Spleen (tissue), 7 donors: Measurements from ENCODE around the gene SIPA1L3.

Experiments used
- POLR2A ChIP-seq, 3 donors: fragments of 450-650 bp; IDR thresholded peaks; one replicate each; pipeline ENCODE4 v1.5.1; 2017; ENCODE audit warnings: antibody characterized with exemption in 3 of 3, mild to moderate bottlenecking in 1 of 3
- POLR2AphosphoS5 ChIP-seq, 3 donors: sonication (generic); formaldehyde crosslinking; IDR thresholded peaks; one replicate each; pipeline ENCODE4 v1.5.1; 2017; ENCODE audit warnings: antibody characterized with exemption in 3 of 3
- TF ChIP-seq, protein P1 (sequence below), 11 experiments: fragments of 200-600 bp in 7 of 11; fragments of 450-650 bp in 4 of 11; sonication (generic) in 4 of 11; IDR thresholded peaks in 8 of 11; conservative IDR thresholded peaks in 3 of 11; 1 replicate in 7 of 11; 2 replicates in 4 of 11; pipeline versions ENCODE4 v1.4.0 to v1.8.0; 2016 to 2021; ENCODE audit warnings: antibody characterized with exemption in 11 of 11, inconsistent platforms in 4 of 11, mild to moderate bottlenecking in 1 of 11
- donor health status: DM: no; HTN: no; CAD: no; lungs with moderate emphysema.
- donor health status: DM: no; HTN: no; CAD: no.
- donor health status: DM: no; HTN: no; CAD: no.

DNA sequence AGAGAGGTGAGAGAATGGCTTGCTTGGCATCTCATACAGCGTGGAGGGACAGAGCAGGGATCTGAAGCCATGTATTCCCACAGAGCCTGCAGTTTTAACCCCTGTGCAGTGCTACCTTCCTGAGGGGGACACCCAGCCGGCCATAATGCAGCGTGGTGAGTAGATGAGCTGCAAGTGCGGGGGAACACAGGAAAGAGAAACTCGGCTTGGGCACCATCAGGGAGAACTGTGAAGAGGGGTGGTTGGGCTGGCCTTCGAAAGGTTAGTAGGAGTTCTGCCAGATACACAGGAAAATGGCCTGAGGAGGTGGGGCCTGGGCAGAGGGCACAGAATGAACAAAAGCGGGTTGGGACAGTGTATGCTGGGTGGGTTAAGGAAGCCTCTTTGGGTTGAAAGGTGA lies 88.3 kb downstream of the SIPA1L3 start:
- no peak for TF ChIP-seq POLR2A (IDR thresholded peaks at IDR 0.05)
- TF ChIP-seq, protein P1, sequence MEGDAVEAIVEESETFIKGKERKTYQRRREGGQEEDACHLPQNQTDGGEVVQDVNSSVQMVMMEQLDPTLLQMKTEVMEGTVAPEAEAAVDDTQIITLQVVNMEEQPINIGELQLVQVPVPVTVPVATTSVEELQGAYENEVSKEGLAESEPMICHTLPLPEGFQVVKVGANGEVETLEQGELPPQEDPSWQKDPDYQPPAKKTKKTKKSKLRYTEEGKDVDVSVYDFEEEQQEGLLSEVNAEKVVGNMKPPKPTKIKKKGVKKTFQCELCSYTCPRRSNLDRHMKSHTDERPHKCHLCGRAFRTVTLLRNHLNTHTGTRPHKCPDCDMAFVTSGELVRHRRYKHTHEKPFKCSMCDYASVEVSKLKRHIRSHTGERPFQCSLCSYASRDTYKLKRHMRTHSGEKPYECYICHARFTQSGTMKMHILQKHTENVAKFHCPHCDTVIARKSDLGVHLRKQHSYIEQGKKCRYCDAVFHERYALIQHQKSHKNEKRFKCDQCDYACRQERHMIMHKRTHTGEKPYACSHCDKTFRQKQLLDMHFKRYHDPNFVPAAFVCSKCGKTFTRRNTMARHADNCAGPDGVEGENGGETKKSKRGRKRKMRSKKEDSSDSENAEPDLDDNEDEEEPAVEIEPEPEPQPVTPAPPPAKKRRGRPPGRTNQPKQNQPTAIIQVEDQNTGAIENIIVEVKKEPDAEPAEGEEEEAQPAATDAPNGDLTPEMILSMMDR (IDR thresholded peaks at IDR 0.05 in 8 of 11, conservative IDR thresholded peaks at IDR 0.05 in 3 of 11), result no peak
- no peak for TF ChIP-seq POLR2AphosphoS5 (IDR thresholded peaks at IDR 0.05)
